Endothelial cell of umbilical vein (primary cell): ENCODE data around the gene SLC45A1. TPM values are rescaled to one million over a fixed set of nuclear protein-coding genes. Genes with fewer than 3 reads are reported as not detected.

Source experiments
- BruUV-seq: library from RNA; stranded (reverse); fragments of 400-500 nt; replicated peaks from 2 replicates; lab custom pipeline; 2021; lab: Mats Ljungman, UMichigan
- CTCF ChIA-PET: fragments of 300-600, 350-600 bp; sonication (Branson Sonifier 250); formaldehyde crosslinking; loops from one replicate; lab custom pipeline; 2021; ENCODE audit warnings: antibody characterized with exemption, inconsistent platforms; lab: Charles Lee
- POLR2A ChIA-PET: fragments of 300-600, 350-600 bp; sonication (Branson Sonifier 250); formaldehyde crosslinking; loops from one replicate; lab custom pipeline; 2021; ENCODE audit warnings: antibody characterized with exemption, inconsistent platforms; lab: Charles Lee
- DNase-seq: peaks from one replicate; pipeline ENCODE4 v3.0.0-alpha.2; 2011; ENCODE audit warnings: low read depth, low spot score
- FAIRE-seq: peaks from 2 replicates; lab custom pipeline; 2011; peaks lifted over from hg19 to GRCh38; lab: Jason Lieb, UNC
- H2AFZ ChIP-seq: 2 replicates; pipeline ENCODE4 v1.6.0; 2012; ENCODE audit warnings: low read depth, low read length, control low read depth, inconsistent platforms
- H3K27ac ChIP-seq: 2 replicates; pipeline ENCODE4 v1.5.1; 2011; ENCODE audit warnings: low read depth, mild to moderate bottlenecking, control low read depth, low read length, moderate library complexity; ENCODE audit not compliant: insufficient read depth
- H3K27me3 ChIP-seq, 2 experiments: 2 replicates each; pipeline versions ENCODE4 v1.6.0 to v1.6.1; 2011; ENCODE audit warnings: low read length in 2 of 2, mixed read lengths in 1 of 2; ENCODE audit not compliant: control insufficient read depth in 2 of 2, insufficient read depth in 2 of 2
- H3K36me3 ChIP-seq, 2 experiments: 2 replicates in 1 of 2; 3 replicates in 1 of 2; pipeline ENCODE4 v1.5.1; 2011; ENCODE audit warnings: low read length in 2 of 2, mild to moderate bottlenecking in 1 of 2, moderate library complexity in 1 of 2; ENCODE audit not compliant: control insufficient read depth in 2 of 2, insufficient read depth in 2 of 2; ENCODE audit errors: extremely low read depth in 1 of 2
- H3K4me1 ChIP-seq: 3 replicates; pipeline ENCODE4 v1.5.1; 2011; ENCODE audit warnings: mild to moderate bottlenecking, low read length; ENCODE audit not compliant: control insufficient read depth, insufficient read depth; ENCODE audit errors: extremely low read depth
- H3K4me2 ChIP-seq: 2 replicates; pipeline ENCODE4 v1.6.1; 2011; ENCODE audit warnings: low read length, control low read depth, mixed read lengths; ENCODE audit not compliant: insufficient read depth
- H3K4me3 ChIP-seq, 3 experiments: fragments of 200-600 bp in 1 of 3; sonication (generic), shearing (Covaris generic) in 1 of 3; replicated peaks in 1 of 3; 2 replicates each; pipeline ENCODE4 v1.5.1; 2011 to 2016; ENCODE audit warnings: control low read depth in 3 of 3, low read length in 3 of 3, mild to moderate bottlenecking in 2 of 3, inconsistent platforms in 1 of 3, low read depth in 1 of 3, moderate library complexity in 1 of 3; ENCODE audit not compliant: insufficient read depth in 1 of 3
- H3K79me2 ChIP-seq: 2 replicates; pipeline ENCODE4 v1.6.0; 2012; ENCODE audit warnings: low read length, inconsistent platforms; ENCODE audit not compliant: control insufficient read depth, insufficient read depth
- H3K9ac ChIP-seq: replicated peaks from 2 replicates; pipeline ENCODE3; 2011; ENCODE audit warnings: low read length, control low read depth; ENCODE audit not compliant: insufficient read depth; ENCODE audit errors: extremely low read depth
- H3K9me1 ChIP-seq: replicated peaks from 3 replicates; pipeline ENCODE4 v1.6.0; 2011; ENCODE audit warnings: mild to moderate bottlenecking, low read length; ENCODE audit not compliant: control insufficient read depth, insufficient read depth; ENCODE audit errors: extremely low read depth
- H3K9me3 ChIP-seq: replicated peaks from 2 replicates; pipeline ENCODE4 v1.5.1; 2012; ENCODE audit warnings: low read length, inconsistent platforms; ENCODE audit not compliant: control insufficient read depth, insufficient read depth
- H4K20me1 ChIP-seq: replicated peaks from 2 replicates; pipeline ENCODE3; 2011; ENCODE audit warnings: mild to moderate bottlenecking, low read length; ENCODE audit not compliant: control insufficient read depth, insufficient read depth; ENCODE audit errors: extremely low read depth
- EZH2 ChIP-seq: IDR thresholded peaks from 2 replicates; pipeline ENCODE4 v1.6.1; 2012; ENCODE audit warnings: borderline replicate concordance, low read depth, mild to moderate bottlenecking, moderate library complexity, low read length, inconsistent platforms; ENCODE audit not compliant: severe bottlenecking
- FOS ChIP-seq: IDR thresholded peaks from 2 replicates; pipeline ENCODE4 v1.6.1; 2011; ENCODE audit warnings: mild to moderate bottlenecking, low read length, moderate library complexity, borderline replicate concordance; ENCODE audit not compliant: insufficient read depth
- GATA2 ChIP-seq: IDR thresholded peaks from 2 replicates; pipeline ENCODE4 v1.7.0; 2011; ENCODE audit warnings: low read depth, mild to moderate bottlenecking, moderate library complexity, mixed read lengths, low read length; ENCODE audit not compliant: insufficient read length, insufficient read depth
- JUN ChIP-seq: IDR thresholded peaks from 2 replicates; pipeline ENCODE4 v1.6.1; 2011; ENCODE audit warnings: borderline replicate concordance, low read depth; ENCODE audit not compliant: insufficient read length, insufficient read depth
- MAX ChIP-seq: IDR thresholded peaks from 2 replicates; pipeline ENCODE4 v1.6.1; 2011; ENCODE audit not compliant: insufficient read depth, insufficient read length
- MYC ChIP-seq: IDR thresholded peaks from one replicate; pipeline ENCODE4 v1.6.1; 2011; ENCODE audit warnings: mild to moderate bottlenecking, low read depth, low read length
- POLR2A ChIP-seq: IDR thresholded peaks from 2 replicates; pipeline ENCODE4 v1.6.1; 2012; ENCODE audit warnings: low read depth, mild to moderate bottlenecking, control low read depth, low read length
- POLR2AphosphoS5 ChIP-seq: IDR thresholded peaks from 2 replicates; pipeline ENCODE4 v1.6.1; 2012; ENCODE audit warnings: low read depth, mild to moderate bottlenecking, control low read depth, low read length, moderate library complexity; ENCODE audit not compliant: insufficient read depth
- dilution Hi-C: fragments of 300-500 bp; cut with MboI; formaldehyde crosslinking; loops from one replicate; pipeline ENCODE4 v1.15.0; 2019; ENCODE audit warnings: low sequenced_read_pairs; ENCODE audit not compliant: extremely low pct_ligation_motif_present
- intact Hi-C: fragments of 100-400 bp; cut with micrococcal nuclease; formaldehyde crosslinking; loops from one replicate; pipeline ENCODE4 v1.10.0; 2022
- polyA plus RNA-seq, 4 experiments: library from polyadenylated mRNA; depleted of rRNA in 3 of 4; stranded (reverse) in 3 of 4; unstranded in 1 of 4; fragments of >200 nt; gene quantifications; 2 replicates each; pipeline versions ENCODE4 v1.2.1 to v1.2.3, GENCODE V29; 2011 to 2012; ENCODE audit warnings: missing spikeins in 1 of 4
- total RNA-seq: library from RNA; stranded (reverse); gene quantifications from 2 replicates; pipeline ENCODE4 v1.2.3, GENCODE V29; 2021
- TF ChIP-seq, protein P1 (sequence below), 2 donors: IDR thresholded peaks; 1 replicate in 1 of 2; 2 replicates in 1 of 2; pipeline ENCODE4 v1.5.1; 2011; ENCODE audit warnings: low read length in 2 of 2, mild to moderate bottlenecking in 2 of 2, moderate library complexity in 2 of 2, control low read depth in 1 of 2, inconsistent platforms in 1 of 2, low read depth in 1 of 2; ENCODE audit not compliant: insufficient read depth in 1 of 2; ENCODE audit errors: extremely low read depth in 1 of 2

Gene SLC45A1
- total and polyA plus RNA-seq, 2 donors (not counting 3 experiments of a cell fraction or from before 2014, with no cell fraction given): 1.3 to 1.4 TPM

DNA sequence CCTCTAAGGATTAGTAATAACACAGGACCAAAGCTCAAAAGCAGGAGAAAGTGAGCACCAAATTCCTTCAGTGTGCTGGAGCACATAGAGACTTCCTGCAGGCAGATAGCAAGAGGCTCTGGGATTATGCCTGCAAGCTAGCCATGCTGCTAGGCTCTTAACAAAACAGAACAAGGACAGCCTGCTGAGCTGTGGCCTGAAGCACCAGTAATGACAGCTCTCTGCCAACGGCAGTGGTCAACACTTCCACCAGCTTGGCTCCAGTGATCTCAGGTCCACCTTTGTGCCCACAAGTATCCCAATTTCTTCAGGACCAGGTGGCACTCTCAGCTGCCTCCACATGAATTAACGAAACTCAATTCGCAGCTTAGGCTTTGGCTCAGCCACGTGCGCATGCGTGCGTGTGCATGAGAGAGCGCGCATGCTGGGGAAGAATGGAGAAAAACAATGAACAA lies 64.2 kb downstream of the SLC45A1 start:
- H3K9me1 ChIP-seq: no peaks in the 10 kb centered on the region
- dilution Hi-C loops: no loop called here
- peaks cover 0 to 8% of the 10 kb centered on the region in 2 experiments for H3K36me3 ChIP-seq
- H3K9me3 ChIP-seq: no peaks in the 10 kb centered on the region
- no TSS peak for BruUV-seq
- no peak overlapping the region for H3K4me2 ChIP-seq
- H3K4me3 ChIP-seq: no peak overlapping the region
- no peak overlapping the region for H3K27ac ChIP-seq
- H3K9ac ChIP-seq: no peak overlapping the region
- peaks cover 55% of the 10 kb centered on the region for H3K79me2 ChIP-seq
- DNase-seq: no peak
- TF ChIP-seq EZH2 (no peak), FOS (no peak), JUN (no peak), MYC (no peak), POLR2A (no peak), GATA2 (no peak), MAX (no peak), POLR2AphosphoS5 (no peak)
- TF ChIP-seq, protein P1, sequence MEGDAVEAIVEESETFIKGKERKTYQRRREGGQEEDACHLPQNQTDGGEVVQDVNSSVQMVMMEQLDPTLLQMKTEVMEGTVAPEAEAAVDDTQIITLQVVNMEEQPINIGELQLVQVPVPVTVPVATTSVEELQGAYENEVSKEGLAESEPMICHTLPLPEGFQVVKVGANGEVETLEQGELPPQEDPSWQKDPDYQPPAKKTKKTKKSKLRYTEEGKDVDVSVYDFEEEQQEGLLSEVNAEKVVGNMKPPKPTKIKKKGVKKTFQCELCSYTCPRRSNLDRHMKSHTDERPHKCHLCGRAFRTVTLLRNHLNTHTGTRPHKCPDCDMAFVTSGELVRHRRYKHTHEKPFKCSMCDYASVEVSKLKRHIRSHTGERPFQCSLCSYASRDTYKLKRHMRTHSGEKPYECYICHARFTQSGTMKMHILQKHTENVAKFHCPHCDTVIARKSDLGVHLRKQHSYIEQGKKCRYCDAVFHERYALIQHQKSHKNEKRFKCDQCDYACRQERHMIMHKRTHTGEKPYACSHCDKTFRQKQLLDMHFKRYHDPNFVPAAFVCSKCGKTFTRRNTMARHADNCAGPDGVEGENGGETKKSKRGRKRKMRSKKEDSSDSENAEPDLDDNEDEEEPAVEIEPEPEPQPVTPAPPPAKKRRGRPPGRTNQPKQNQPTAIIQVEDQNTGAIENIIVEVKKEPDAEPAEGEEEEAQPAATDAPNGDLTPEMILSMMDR (IDR thresholded peaks at IDR 0.05; ENCODE audit: extremely low read depth in 1 of 2, insufficient read depth in 1 of 2, low read depth in 1 of 2, low read length in 2 of 2): no peak
- POLR2A ChIA-PET: no interaction called here
- no peak overlapping the region for H2AFZ ChIP-seq
- CTCF ChIA-PET: interaction anchor here (0.8 to 1.1 kb wide), 2 partner anchors 15 to 27 kb away, joined by 3 to 4 read pairs; no protein-coding TSS in a partner anchor
- no peaks in the 10 kb centered on the region for H3K27me3 ChIP-seq
- FAIRE-seq: peak; percentile 55
- intact Hi-C loops: no loop called here
- peaks cover 17% of the 10 kb centered on the region for H3K4me1 ChIP-seq
- H4K20me1 ChIP-seq: no peaks in the 10 kb centered on the region
